GM19463 (cell line): ENCODE measurements around the gene TMPRSS3.

ENCODE experiments used
- ATAC-seq: cut with Tn5 transposase; IDR thresholded peaks from one replicate; pipeline ENCODE4 v1.9.1; 2021; ENCODE audit warnings: mild to moderate bottlenecking, moderate library complexity; ENCODE audit not compliant: unreplicated experiment

Gene TMPRSS3

DNA sequence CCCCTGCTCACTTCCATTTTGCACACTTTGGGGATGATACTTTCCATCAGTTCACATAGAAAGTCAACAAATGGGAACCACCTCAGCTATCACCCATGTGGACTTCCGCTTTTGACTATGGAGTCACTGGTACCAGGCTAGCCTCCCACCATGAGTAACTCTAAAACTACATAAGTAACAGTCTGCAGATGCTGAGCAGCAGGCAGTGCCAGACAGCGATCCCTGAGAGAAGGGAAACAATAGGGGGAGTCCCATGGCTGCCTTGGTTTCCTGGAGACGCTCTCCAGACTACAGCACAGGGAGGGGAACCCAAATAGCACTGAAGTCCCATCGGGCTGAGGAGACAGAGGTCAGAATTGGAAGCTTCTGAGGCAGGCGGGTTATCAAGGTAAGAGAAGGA, 42.2 kb downstream of the TMPRSS3 start:
- no peak for ATAC-seq

DNA sequence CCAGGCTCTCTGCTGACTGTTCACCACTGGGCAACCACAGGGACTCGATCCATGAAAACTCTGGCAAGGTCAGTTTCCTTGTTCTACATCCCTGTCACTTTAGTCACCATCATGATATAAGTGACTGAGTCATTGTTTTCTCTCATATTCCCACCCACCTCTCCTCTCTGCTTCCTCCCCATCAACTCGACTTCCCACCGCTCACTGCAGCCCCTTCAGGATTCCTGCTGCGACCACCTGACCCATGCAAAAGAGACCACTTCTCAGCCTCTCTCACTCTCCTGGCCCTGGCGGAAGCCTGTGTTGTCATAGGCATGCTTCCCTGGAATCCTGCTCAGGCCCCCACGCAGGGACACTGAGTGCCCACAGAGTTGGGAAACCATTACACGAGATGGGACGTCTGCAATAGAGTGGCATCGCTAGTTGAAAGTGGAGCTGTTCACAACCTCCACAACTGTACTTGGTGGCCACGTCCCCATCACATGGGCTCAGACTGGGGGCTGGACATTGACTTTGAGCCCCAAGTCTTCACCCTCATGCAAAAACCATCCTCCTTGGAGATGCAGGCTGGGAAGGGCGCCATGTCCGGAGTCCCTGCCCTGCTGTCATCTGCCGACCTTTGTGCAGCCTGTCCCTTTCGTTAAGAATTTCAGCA, 43.3 kb downstream of the TMPRSS3 start:
- ATAC-seq: no peak

DNA sequence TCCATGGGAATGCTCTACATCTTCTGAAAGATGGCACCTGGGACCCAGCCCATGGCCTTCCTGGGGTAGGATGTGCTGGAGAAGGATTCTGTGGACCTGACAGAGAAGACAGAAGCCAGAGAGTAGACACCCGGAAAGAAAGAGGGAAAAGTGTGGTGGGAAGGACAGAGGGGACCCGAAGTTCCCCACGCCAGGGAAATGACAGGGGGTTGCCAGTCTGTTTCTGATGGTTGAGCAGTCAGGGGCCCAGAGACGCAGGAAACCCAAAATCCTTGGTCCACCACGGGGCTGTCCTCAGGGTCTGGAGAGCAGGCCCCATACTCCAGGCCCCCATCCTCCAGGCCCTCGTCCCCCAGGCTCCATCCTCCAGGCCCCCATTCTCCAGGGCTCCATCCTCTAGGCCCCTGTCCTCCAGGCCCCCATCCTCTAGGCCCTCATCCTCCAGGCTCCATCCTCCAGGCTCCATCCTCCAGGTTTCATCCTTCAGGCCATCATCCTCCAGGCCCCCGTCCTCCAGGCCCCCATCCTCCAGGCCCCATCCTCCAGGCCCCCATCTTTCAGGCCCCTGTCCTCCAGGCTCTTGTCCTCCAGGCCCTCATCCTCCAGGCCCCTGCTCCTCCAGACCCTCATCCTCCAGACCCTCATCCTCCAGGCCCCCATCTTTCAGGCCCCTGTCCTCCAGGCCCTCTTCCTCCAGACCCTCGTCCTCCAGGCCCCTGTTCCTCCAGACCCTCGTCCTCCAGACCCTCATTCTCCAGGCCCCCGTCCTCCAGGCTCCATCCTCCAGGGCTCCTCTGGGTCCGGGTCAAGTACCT, 44.0 kb downstream of the TMPRSS3 start:
- ATAC-seq: no peak

DNA sequence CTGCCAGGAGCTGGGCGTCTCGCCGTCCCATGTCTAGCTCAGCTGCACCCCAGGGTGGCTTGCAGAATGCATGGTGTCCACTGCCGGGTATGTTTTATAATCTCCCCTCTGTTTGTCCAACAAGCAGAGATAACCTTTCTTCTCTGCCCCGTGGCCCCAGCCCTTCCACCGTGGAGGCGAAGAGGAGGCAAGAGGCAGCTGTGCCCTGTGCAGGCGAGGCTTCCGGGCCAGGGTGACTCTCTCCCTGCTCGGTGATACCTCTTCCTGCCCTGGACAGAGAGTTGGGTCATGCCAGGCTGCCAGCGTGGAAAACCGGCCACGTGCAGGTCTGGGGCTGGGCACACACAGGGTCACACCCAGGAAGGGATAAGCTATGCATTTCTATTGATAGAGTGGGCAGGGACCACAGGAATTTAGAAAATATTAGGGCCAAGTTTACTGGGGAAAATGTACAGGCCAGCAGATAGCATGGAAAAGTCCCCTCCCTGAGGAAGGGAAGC, 44.9 kb downstream of the TMPRSS3 start, which contains the start of gene TFF2:
TSS of gene TFF2 (minus strand) at position 68 of the 500 bp plus-strand sequence. CDS start at position 31, 37 bp downstream.
- ATAC-seq: no peak

DNA sequence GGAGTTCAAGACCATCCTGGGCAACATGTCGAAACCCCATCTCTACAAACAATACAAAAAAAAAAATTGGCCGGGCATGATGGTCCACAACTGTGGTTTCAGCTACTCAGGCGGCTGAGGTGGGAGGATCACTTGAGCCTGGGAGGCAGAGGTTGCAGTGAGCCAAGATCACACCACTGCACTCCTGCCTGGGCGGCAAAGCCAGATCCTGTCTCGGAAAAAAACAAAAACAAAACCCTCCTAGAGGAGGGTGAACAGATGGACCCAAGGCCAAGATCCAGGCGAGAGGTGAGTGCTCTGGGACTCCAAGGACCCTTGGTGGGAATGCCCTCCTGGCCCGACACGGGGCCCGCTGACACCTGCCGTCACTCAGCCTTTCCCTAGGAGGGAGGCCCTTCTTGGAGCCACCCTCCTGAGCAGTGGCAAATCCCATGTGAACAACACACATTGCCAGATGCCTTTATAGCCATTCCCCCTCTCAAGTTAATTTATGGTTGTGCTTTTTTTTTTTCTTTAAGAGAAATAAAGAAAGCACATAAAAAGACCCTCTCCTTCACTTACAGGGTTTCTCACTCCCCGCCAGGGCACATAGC, 45.4 kb downstream of the TMPRSS3 start:
- ATAC-seq: no peak

DNA sequence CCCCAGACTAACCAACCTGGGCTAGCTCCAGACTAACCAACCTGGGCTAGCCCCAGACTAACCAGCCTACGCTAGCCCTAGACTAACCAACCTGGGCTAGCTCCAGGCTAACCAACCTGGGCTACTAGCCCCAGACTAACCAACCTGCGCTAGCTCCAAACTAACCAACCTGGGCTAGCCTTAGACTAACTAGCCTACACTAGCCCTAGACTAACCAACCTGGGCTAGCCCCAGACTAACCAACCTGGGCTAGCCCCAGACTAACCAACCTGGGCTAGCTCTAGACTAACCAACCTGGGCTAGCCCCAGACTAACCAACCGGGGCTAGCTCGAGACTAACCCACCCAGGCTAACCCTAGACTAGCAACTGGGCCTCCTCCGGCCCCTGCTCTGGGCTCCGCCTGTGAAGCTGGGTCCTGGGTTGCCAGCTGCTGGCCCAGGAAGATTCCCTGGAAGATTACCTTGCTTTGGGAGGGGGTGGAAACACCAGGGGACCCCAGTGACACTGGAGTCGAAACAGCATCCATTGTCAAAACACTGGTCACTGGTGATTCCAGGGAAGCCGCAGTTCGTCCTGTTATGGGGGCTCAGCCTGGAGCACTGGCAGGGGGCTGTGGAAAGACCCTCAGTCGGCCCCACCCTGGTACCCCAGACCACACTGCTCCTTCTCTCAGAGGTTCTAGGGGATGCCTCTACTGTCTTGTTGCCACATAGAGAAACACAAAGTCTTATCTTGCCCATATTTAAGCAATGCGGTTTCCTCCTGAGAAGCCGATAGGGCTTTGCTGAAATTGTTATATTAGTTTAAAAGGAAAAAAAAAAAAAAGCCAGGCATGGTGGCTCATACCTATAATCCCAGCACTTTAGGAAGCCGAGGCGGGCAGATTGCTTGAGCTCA, 46.2 kb downstream of the TMPRSS3 start:
- ATAC-seq: no peak

DNA sequence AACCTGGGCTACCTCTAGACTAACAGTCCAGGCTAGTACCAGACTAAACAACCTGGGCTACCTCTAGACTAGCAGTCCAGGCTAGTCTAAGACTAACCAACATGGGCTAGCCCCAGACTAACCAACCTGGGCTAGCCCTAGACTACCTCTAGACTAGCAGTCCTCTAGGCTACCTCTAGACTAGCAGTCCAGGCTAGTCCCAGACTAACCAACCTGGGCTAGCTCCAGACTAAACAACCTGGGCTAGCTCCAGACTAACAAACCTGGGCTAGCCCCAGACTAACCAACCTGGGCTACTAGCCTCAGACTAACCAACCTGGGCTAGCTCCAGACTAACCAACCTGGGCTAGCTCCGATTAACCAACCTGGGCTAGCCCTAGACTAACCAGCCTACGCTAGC, 47.1 kb downstream of the TMPRSS3 start:
- ATAC-seq: no peak

DNA sequence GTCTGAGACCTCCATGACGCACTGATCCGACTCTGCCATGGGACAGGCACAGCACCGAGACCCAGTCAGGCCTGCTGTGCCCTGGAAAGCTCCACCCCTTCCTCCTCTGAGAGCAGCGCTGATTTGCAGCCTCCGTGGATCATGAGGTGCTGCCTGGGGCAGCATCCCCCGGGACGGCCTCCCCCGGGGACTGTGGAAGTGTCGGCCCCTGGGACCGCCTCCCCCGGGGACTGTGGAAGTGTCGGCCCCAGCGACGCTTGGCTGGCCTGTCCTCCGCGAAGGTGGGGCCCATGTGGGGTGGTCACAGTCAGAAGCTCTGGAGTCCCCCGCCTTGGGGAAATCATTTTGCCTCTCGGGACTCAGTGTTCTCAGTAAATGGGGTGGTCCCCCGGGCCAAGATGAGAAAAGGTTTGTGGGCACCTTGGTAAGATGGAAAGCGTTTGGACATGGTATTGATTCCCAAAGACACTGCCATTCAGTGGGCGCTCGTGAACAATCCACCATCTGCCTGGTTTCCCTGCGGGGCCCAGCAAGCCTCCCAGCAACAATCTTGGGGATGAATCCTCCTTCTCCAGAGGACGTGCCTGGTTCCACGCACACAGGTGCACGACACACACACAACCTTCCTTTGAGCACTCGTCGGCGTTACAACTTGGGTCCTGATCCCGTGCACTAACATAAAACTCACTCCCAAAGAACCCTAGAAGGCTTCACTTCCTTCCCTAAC, 48.1 kb downstream of the TMPRSS3 start:
- no peak for ATAC-seq

DNA sequence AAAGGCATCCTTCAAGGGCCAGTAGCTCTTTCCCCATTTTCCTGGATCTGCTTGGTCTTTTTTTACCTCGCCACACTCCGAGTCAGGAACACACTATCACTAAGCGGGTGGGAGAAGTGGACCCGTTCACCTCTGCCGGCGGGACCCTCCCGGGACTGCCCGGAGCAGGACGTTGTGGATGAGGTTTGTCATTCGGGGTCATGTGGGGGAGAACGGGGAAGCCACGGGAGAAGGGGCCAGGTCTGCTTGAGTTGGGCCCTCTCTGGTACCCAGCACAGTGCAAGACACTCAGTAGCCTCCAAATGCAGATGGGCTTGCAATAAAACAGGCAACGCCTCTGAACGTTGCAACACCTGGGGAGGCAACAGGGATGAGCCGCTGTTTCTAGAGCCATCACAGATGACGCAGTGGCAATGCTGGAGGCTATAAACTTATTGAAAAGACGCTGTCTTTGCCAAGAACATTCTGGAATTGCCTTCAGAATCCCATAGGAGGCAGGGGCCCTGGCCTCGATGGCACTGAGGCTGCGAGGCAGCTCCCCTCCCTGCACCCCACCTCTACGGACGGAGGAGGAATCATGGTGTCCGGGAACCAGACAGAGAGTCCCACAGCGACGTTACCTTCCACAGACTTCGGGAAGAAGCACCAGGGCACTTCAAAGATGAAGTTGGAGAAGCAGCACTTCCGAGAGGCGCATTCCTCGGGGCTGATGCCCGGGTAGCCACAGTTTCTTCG, 48.8 kb downstream of the TMPRSS3 start:
- ATAC-seq: no peak

DNA sequence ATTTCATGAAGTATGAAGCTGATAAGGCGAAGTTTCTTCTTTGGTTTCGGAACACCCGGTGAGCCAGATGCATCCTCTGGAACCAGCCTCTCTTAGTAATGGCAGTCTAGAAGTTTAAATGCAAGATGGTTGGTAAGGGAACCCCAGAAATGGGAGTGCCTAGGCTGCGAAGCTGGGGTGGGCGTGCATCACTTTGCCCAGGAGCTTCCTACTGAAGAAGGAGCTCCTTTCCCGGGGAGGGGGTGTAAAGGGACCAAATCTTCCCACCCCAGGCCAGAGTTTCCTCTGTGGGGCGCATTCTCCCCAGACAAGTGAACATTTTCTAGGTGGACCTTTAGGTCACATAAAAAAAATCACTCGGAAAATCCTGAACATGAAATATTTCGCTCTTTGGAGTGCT, 49.4 kb downstream of the TMPRSS3 start:
- no peak for ATAC-seq

DNA sequence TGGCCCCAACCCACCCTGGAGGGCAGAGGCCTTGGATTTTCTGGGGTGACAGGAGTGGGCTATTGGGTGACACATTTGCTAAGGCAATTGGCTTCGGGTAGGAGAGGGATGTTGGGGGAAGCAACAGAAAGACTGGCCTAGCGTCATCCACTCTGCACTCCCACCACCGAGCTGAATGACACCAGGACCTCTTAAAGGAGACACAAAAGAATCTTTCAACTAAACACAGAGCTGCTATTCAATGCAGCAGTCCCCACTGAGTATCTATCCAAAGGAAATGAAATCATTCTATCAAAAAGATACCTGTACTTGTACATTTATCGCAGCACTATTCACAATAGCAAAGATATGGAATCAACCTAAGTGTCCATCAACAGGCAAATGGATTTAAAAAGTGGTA, 51.2 kb downstream of the TMPRSS3 start:
- no peak for ATAC-seq

DNA sequence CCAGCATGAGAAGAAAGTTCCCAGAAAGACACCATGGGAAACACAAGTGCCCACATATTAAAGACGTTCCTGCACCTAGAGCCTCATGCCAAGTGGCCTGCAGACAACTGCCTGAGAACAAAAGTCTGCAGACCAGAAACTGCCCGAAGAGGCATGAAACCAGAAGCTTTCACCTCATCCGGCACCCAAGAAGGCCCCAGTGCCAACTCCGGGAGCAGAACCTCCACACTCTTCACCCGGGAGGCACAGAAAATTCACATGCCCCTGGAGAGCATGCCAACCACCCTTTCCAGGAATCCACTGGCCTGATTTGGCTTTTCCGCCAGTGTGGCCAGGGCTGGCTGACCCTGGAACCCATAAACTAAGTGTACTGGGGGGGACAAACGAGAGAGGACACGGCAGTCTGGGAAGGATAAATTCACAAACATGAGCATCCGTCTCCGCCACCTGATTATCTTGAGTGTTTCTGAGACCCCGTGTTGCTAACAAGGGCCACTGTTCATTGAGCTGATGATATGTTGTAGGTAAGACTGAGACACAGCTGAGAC, 51.8 kb downstream of the TMPRSS3 start:
- ATAC-seq: no peak

DNA sequence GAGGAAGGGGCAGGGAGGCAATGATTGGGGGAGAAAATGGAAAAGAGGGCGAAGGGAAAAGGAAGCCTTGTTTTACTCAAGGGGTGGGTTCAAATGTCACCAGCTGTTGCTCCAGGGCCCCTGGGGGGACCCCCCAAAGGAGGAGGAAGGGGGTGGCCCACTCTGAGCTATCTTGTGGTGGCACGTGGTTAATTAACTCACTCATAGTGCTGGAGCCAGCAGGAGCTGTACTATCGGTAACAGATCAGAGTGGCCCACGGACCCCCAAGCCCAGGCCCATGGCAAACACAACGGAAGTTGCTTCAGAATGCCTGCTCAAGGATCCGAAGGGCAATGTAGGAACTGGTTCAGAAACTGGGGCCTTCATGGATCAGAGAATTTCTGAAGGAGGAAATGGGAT, 52.3 kb downstream of the TMPRSS3 start:
- ATAC-seq: no peak

DNA sequence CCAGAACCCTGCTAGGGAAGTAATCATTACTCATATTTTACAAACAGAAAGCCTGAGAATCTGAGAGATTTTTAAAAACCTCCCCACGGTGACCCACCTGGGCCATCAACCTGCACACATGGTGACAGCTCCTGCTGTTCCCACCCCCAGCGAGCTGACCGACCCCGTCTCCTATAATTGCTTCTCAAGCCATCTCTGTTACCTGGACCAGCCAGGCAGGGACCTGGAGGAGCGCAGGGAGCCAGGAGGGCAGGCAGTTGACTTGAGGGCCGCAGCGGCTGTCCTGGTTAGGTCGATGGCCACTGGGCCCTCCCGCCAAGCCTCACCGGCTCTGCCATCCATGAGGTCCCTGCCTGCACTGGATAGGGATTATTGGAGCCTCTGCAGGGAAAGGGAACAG, 52.8 kb downstream of the TMPRSS3 start:
- ATAC-seq: no peak

DNA sequence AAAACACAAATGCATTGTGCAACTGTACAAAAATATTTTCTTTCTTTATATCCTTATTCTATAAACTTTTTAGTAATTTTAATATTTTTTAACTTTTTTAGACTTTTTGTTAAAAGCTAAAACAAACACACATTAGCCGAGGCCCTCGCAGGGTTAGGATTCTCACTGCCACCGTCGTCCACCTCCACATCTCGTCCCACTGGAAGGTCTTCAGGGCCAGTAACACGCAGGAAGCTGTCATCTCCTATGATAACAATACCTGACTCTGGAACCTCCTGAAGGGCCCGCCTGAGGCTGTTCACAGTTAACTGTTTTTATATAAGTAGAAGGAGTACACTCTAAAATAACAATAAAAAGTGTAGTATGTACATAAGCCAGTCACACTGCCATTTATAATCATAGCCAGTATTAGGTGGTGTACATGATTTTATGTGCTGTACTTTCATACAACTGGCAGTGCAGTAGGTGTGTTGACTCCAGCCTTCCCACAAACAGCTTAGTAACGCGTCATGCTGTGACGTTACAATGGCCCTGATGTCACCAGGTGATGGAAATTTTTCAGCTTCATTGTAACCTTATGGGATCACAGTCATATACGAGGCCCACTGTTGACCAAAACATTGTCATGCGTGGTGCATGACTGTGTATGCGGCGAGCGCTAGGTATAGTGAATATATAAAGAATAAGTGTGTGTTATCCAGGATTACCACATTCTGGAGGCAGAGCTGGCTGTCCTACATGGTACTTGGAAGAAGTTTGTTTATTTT, 53.9 kb downstream of the TMPRSS3 start:
- no peak for ATAC-seq

DNA sequence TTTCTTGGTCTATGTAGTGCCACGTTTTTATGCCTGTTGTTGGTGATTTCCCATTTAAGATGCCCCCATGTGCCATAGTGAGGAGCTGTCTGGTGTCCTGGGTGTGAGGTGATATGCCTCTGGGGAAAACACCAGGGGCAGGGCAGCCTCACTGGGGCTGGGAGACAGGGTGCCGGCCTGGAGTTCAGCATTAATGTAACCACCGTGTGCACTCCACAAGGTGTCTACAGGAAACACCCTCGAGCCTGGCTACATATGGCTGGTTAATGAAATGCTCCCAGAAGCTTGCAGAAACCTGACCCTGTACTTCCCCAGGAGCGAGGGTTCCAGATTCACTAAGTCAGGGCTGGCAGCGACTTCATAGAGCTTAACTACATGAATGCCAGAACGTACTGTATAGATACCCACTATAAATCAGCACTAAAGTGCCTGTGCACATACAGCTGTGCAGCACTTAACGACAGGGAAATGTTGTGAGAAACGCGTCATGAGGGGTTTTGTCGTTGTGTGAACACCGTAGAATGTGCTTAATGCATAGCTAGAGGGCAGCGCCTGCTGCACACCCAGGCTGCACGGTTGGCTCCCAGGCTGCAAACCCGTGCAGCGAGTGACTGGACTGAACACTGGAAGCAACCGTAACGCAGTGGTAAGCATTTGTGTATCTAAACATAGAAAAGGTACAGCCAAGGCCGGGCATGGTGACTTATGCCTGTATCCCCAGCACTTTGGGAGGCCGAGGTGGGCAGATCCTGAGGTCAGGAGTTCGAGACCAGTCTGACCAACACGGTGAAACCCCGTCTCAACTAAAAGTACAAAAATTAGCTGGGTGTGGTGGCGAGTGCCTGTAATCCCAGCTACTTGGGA, 55.4 kb downstream of the TMPRSS3 start:
- no peak for ATAC-seq
